ENCODE results near the gene LIX1. TPM values are rescaled to one million over a fixed set of nuclear protein-coding genes. Genes with fewer than 3 reads are reported as not detected.

LIX1 gene
- polyA plus RNA-seq, 6 donors from 2014 or later = 0.93 to 3.3 (median 1.2) TPM

DNA sequence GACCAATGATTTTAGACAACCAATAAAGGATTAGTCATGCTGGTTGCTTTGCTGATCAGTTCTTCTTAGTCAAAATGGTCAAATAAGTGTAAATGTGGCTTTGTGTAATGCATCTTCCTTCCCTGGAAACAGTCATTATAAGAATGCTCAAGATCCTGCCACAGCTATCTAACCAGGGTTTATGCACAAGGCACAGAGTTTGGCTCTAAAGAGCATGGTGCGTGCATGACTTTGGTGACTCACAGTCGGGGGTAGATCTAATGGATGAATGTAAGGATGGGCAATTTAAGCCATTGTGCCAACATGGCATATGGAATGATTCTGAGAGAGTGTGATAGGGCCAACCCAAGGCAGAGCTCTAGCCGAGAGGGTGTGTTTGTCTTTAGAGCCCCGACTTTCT is 6.5 kb downstream of the LIX1 start:
- peaks cover 3 to 9% of the 10 kb centered on the region in 2 donors for H3K36me3 Mint-ChIP-seq
- no peaks in the 10 kb centered on the region for H3K27me3 Mint-ChIP-seq
- H3K27ac Mint-ChIP-seq = no peak overlapping the region
- DNase-seq (no peak), ATAC-seq (ENCODE audit: low read depth in 2 of 2) (no peak)
- H3K9me3 Mint-ChIP-seq = no peaks in the 10 kb centered on the region
- peaks cover 18 to 29% (median 20%) of the 10 kb centered on the region in 3 donors for H3K4me1 Mint-ChIP-seq
- H3K4me3 Mint-ChIP-seq = no peak overlapping the region

DNA sequence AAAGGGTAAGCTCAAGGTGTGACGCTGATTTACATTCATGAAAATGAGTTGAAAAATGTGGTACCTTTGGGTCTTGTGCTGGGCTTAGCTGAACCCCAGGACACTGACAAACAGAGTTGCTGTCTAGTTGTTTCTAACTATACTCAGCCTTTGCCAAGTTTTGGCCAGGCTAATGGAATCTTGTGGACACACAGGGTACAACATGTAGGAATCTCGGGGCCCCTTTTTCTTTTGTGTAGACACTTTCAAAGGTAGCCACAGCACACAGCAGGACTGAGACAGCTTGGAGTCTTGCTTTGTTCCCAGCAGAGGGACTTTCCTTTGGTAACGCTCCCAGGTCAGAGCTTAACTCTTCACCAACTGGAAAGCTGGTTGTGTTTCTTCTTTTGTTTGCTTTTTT is 7.8 kb downstream of the LIX1 start:
- no peak overlapping the region for H3K4me3 Mint-ChIP-seq
- peaks cover 18 to 29% (median 20%) of the 10 kb centered on the region in 3 donors for H3K4me1 Mint-ChIP-seq
- peaks cover 3 to 9% of the 10 kb centered on the region in 2 donors for H3K36me3 Mint-ChIP-seq
- DNase-seq (no peak), ATAC-seq (ENCODE audit: low read depth in 2 of 2) (no peak)
- peak overlapping the region in 2 of 6 donors; percentile 20 to 64 for H3K27ac Mint-ChIP-seq
- H3K9me3 Mint-ChIP-seq = no peaks in the 10 kb centered on the region
- H3K27me3 Mint-ChIP-seq = no peaks in the 10 kb centered on the region

DNA sequence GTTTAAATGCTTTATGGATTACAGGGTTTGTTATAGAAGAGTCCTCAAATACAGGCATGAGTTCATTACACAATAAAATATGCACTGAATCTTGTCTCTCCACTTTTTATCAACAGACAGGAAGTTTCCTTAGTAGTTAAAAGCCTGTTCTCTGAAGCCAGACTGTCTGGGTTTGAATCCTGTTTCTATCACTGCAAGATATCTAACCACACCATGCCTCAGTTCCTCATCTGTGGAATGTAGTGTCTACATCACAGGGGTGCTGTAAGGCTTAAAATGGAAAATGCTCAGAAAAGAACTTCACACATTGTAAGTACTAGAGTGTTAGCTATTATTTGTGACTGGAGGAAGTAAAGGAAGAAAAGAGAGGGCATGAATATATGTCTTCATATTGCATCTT is 9.3 kb downstream of the LIX1 start:
- Mint-ChIP-seq H3K9me3 (no peaks in the 10 kb centered on the region), H3K27ac (no peak overlapping the region), H3K36me3 (peaks cover 3 to 21% of the 10 kb centered on the region in 2 donors), H3K4me1 (peaks cover 28 to 40% (median 30%) of the 10 kb centered on the region in 3 donors), H3K27me3 (no peaks in the 10 kb centered on the region), H3K4me3 (no peak overlapping the region)
- DNase-seq (peak; percentile 6), ATAC-seq (ENCODE audit: low read depth in 2 of 2) (peak; percentile 58 to 60)

DNA sequence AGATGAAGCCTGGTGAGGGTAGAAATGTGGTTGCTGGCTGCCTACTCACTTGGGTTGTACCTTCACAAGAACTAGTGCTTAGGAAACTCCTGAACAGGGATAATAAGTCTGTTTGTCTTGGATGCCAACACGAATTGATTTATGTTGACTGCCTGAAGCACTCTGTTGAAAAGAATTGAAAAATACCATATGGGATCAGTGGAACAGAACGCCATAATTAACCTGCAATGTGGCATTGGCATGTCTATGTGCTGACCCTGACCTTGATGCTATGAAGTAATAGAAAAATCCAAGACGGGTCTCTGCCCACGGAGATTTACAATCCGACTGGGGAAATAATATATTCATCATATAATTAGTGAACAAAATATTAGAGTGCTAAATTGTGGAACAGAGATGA is 10.5 kb downstream of the LIX1 start:
- H3K4me3 Mint-ChIP-seq = peak overlapping the region in 1 of 8 donors; percentile 14
- no peaks in the 10 kb centered on the region for H3K27me3 Mint-ChIP-seq
- H3K27ac Mint-ChIP-seq = peak overlapping the region in 2 of 6 donors; percentile 2 to 77
- H3K4me1 Mint-ChIP-seq = peaks cover 29 to 44% (median 36%) of the 10 kb centered on the region in 3 donors
- H3K36me3 Mint-ChIP-seq = peaks cover 3 to 29% of the 10 kb centered on the region in 2 donors
- no peaks in the 10 kb centered on the region for H3K9me3 Mint-ChIP-seq
- ATAC-seq (ENCODE audit: low read depth in 2 of 2) = no peak
- DNase-seq = no peak

DNA sequence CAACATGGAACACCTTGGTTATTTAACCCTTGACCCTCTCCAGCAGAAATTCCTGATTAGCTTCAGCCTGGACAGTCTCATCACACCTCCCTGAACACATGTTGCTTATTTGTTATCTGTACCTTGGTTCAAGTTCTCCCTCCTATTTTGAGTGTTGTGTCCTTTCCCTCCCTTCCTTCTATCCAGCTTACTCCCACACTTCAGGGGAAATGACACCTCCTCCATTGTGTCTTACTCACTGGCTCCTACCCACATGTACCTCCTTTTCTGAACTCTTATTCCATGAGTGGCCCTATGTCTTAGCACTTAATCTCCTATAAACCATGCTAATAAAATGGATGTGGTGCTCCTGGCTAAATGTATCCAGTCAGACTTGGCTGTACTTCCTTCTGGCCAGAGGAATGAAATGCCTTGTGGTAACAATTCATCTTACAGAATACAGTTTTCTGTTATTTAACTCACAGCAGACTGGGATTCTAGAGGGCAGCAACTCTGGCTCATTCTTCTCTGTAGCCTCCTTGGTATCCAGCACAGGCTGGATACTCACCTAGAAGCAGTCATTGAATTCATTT is 11.2 kb downstream of the LIX1 start:
- ATAC-seq (ENCODE audit: low read depth in 2 of 2) = no peak
- no peak overlapping the region for H3K4me3 Mint-ChIP-seq
- no peak for DNase-seq
- H3K27ac Mint-ChIP-seq = peak overlapping the region in 2 of 6 donors; percentile 2 to 77
- H3K4me1 Mint-ChIP-seq = peaks cover 29 to 44% (median 36%) of the 10 kb centered on the region in 3 donors
- H3K27me3 Mint-ChIP-seq = no peaks in the 10 kb centered on the region
- H3K36me3 Mint-ChIP-seq = peaks cover 4 to 29% of the 10 kb centered on the region in 2 donors
- no peaks in the 10 kb centered on the region for H3K9me3 Mint-ChIP-seq

DNA sequence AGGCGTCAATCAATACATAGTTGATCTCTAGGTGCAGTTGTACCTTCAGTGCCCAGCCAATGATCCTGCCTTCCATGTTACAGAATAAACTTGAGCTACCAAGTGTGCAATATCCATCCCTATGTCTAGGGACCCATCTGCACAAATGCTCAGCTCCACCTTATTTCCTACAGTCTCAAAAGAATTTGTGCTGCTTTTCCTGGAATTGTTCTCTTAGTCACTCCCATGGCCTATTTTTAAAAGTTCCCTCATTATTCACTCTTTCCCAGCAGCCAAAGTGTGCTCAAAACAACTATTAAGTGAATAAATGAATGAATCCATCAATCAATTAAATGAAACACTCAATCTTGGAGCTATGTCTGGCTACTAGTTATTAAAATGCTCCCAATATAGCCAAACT is 14.7 kb downstream of the LIX1 start:
- Mint-ChIP-seq H3K4me1 (peaks cover 25 to 31% (median 26%) of the 10 kb centered on the region in 3 donors), H3K27me3 (no peaks in the 10 kb centered on the region), H3K4me3 (no peak overlapping the region), H3K27ac (no peak overlapping the region), H3K9me3 (no peaks in the 10 kb centered on the region), H3K36me3 (peaks cover 14 to 29% of the 10 kb centered on the region in 2 donors)
- DNase-seq (no peak), ATAC-seq (ENCODE audit: low read depth in 2 of 2) (no peak)

DNA sequence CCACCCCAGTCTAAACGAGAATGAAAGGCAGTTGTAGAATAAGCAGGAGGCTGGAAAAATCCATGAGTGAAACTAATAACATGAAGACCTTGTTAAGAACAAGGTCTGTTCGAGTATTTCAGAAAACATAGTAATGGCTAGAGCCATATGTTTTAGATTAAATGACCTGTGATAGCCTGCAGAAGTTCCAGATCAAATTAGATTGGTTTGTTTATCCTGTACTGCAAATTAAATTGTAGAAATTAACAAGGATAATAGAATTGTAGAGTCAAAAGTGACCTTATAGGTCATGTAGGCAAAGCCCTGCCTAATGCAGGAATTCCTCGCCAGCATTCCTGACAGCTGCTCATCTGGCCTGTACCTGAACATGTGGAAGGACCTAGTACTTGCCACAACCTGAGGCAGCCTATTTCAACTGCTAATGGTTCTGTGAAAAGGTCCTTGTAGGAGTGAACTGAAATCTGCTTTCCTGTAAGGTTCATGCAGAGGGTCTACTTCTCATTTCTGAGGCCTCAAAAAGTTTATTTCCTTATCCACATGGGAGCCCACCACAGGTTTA is 17.2 kb downstream of the LIX1 start:
- Mint-ChIP-seq H3K36me3 (peaks cover 16 to 20% of the 10 kb centered on the region in 2 donors), H3K9me3 (no peaks in the 10 kb centered on the region), H3K4me1 (peaks cover 15 to 16% (median 16%) of the 10 kb centered on the region in 3 donors), H3K27me3 (no peaks in the 10 kb centered on the region), H3K27ac (no peak overlapping the region), H3K4me3 (no peak overlapping the region)
- DNase-seq = no peak
- no peak for ATAC-seq (ENCODE audit: low read depth in 2 of 2)

DNA sequence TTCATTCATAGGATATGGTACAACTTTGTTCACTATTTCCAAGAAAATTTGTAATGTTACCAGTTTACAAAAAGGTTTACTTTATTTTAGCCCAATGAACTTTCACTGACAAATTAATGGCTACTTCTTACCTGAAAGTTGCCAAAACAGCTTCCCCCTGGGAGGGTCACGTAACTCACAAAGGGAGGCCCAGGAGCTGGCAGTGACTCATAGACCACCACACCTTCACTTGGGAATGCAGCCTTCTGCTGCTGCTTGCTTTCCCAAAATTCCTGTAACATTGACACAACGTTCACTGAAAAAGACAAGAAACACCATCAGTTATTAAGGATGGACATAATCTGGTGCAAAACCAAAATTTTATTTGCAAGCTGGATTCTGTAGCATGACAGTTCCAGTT is 18.1 kb downstream of the LIX1 start:
- Mint-ChIP-seq H3K27me3 (no peaks in the 10 kb centered on the region), H3K4me3 (no peak overlapping the region), H3K9me3 (no peaks in the 10 kb centered on the region), H3K4me1 (peaks cover 15 to 19% (median 16%) of the 10 kb centered on the region in 3 donors), H3K27ac (peak overlapping the region in 1 of 6 donors; percentile 36), H3K36me3 (peaks cover 16 to 20% of the 10 kb centered on the region in 2 donors)
- no peak for ATAC-seq (ENCODE audit: low read depth in 2 of 2)
- DNase-seq = no peak

DNA sequence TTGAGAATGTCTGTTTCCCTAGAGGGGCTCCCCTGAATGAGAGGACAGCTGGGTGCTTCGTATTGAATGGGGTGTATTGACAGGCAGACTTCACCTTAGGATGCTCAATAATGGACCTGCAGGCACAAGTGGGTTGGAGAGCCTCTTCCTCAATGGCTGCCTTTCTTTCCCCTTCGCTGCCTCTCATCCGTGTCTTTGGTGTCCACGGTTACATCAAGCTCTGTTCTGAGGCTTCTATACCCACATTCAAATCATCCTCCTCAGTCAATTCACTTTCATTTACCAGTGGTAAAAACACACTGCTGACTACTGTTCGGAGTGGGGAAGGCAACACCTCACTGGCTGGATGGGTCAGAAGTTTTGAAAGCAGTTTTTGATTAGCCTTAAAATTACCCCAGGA is 20.6 kb downstream of the LIX1 start:
- no peak for DNase-seq
- H3K36me3 Mint-ChIP-seq = peaks cover 0 to 16% of the 10 kb centered on the region in 2 donors
- H3K27ac Mint-ChIP-seq = no peak overlapping the region
- H3K4me1 Mint-ChIP-seq = peaks cover 0 to 17% (median 11%) of the 10 kb centered on the region in 3 donors
- no peaks in the 10 kb centered on the region for H3K27me3 Mint-ChIP-seq
- H3K9me3 Mint-ChIP-seq = no peaks in the 10 kb centered on the region
- no peak overlapping the region for H3K4me3 Mint-ChIP-seq
- no peak for ATAC-seq (ENCODE audit: low read depth in 2 of 2)

DNA sequence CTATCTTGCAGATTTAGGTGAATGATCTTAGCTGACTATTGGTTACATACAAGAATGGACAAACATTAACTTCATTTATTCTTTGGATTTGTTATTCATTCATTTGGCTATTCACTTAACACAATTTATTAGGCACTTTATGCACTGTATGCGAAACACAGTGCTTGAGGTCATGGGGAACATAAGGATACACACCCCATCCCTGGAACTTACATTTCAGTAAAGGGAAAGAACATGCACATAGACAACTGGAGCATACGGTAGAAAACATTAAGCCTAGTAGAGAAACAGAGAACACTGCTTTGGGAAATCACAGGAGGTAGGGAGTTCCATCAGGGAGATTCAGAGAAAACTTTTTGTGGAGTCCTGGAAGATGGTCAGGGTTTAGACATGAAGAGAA is 22.2 kb downstream of the LIX1 start:
- no peaks in the 10 kb centered on the region for H3K9me3 Mint-ChIP-seq
- ATAC-seq (ENCODE audit: low read depth in 2 of 2) (no peak), DNase-seq (no peak)
- H3K4me1 Mint-ChIP-seq = peaks cover 0 to 25% (median 11%) of the 10 kb centered on the region in 3 donors
- no peak overlapping the region for H3K27ac Mint-ChIP-seq
- no peaks in the 10 kb centered on the region for H3K27me3 Mint-ChIP-seq
- H3K4me3 Mint-ChIP-seq = no peak overlapping the region
- H3K36me3 Mint-ChIP-seq = peaks cover 0 to 13% of the 10 kb centered on the region in 2 donors

DNA sequence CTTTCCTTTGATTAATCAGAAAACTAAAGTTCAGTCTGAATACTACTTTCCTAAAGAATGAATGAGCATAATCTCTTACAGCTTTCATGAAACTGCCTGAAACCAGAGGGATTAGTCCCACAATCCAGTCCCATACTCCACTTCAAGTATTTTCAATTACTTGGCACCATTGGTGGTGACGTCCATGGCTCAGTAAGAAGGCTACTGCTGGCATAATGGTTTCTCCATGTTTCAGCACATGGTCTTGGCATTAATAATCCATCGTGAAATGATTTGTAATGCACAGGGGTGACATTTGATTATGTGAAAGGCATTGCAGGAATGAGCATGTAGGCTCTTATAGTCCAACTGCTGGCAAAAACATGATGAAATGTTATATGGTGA is 23.4 kb downstream of the LIX1 start:
- Mint-ChIP-seq H3K27ac (peak overlapping the region in 5 of 6 donors; percentile 2 to 85 (median 49)), H3K4me3 (no peak overlapping the region), H3K27me3 (no peaks in the 10 kb centered on the region), H3K4me1 (peaks cover 4 to 25% (median 11%) of the 10 kb centered on the region in 3 donors), H3K36me3 (peaks cover 0 to 20% of the 10 kb centered on the region in 2 donors), H3K9me3 (no peaks in the 10 kb centered on the region)
- ATAC-seq (ENCODE audit: low read depth in 2 of 2) (no peak), DNase-seq (no peak)

DNA sequence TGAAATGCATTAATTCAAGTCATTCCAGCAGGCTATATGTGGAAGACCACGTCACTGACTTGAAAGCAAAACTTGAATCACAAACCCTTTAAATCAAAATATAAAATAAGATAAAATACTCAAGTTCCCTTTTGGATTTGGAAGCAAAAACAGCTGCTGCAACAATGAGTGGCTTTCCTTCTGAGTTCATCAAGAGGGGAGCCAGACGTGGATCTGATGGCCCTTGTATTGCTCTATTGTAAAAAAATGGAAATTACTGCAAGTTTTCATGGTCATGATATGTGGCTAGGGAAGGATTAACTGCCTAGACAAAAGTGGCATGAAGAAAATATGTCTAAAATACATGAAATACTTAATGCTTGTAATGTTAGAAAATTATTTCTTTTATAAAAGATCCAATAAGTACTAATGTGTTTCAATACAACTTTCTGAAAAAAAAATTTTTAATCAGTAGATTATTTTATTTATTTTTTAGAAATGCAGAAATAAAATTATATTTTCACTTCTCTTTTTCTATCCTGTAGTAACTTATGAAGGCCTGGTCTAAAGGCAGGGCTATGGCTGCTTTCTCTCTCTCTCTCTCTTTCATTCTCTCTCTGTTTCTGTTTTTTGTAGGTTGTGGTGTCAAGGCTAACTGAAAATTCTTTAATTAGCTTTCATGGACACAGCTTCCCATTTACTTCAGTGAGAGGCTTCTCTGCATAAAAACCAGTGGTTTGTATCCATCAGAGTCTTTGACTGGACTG is 24.0 kb downstream of the LIX1 start:
- ATAC-seq (ENCODE audit: low read depth in 2 of 2) = peak; percentile 73 to 84
- Mint-ChIP-seq H3K9me3 (no peaks in the 10 kb centered on the region), H3K4me3 (no peak overlapping the region), H3K27me3 (no peaks in the 10 kb centered on the region), H3K4me1 (peaks cover 4 to 25% (median 11%) of the 10 kb centered on the region in 3 donors), H3K27ac (peak overlapping the region in 5 of 6 donors; percentile 2 to 85 (median 49)), H3K36me3 (peaks cover 0 to 21% of the 10 kb centered on the region in 2 donors)
- DNase-seq = peak; percentile 19

DNA sequence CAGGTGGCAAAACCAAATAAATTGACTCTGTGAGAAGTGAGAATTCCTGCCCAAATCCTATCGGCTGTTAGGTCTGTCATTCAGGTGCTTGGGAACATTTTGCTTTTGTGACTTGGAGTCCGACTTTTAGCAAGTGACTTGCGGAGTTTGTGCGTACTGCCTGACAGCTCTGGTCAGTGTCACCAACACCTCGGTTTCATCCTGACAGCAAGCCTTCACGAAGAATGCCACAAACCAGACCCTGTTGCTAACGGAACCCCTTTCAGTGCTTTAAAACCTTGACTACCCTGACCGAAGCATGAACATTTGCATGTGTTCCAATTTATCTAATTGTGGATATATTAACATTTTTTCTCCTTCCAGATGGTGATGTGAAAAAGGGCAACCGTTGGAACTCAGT is 26.5 kb downstream of the LIX1 start:
- no peaks in the 10 kb centered on the region for H3K9me3 Mint-ChIP-seq
- ATAC-seq (ENCODE audit: low read depth in 2 of 2) = no peak
- peaks cover 0 to 17% of the 10 kb centered on the region in 2 donors for H3K36me3 Mint-ChIP-seq
- peak overlapping the region in 4 of 6 donors; percentile 15 to 62 (median 40) for H3K27ac Mint-ChIP-seq
- no peak overlapping the region for H3K4me3 Mint-ChIP-seq
- no peak for DNase-seq
- peaks cover 10 to 25% (median 13%) of the 10 kb centered on the region in 3 donors for H3K4me1 Mint-ChIP-seq
- no peaks in the 10 kb centered on the region for H3K27me3 Mint-ChIP-seq

DNA sequence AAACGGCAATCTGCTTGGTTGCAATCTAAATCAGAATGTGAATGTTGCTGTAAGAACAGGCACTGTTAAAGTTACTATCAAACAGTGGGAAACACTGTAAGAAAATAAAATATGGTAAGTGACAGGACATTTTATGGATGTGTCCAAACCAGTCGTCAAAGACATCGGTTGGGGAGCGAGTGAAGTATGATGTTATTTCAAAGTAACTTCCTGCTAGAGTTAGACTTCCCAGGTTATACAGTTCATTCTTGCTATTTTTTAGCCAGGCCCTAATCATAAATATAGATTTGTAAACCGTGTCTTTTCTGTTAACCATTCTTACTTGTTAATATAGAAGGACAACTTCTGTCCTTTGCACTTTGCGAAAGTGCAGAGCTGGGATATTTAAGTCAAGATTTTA is 30.2 kb downstream of the LIX1 start:
- Mint-ChIP-seq H3K27ac (peak overlapping the region in 1 of 6 donors; percentile 29), H3K27me3 (no peaks in the 10 kb centered on the region), H3K4me3 (no peak overlapping the region), H3K4me1 (peaks cover 8 to 22% (median 8%) of the 10 kb centered on the region in 3 donors), H3K36me3 (peaks cover 13 to 26% of the 10 kb centered on the region in 2 donors), H3K9me3 (no peaks in the 10 kb centered on the region)
- ATAC-seq (ENCODE audit: low read depth in 2 of 2) (no peak), DNase-seq (no peak)

All from naive B cell (primary cell).